Measurements from ENCODE around the gene HDHD3. TPM values are rescaled to one million over a fixed set of nuclear protein-coding genes. Genes with fewer than 3 reads are reported as not detected.
"Not testable (repeated sequence)": the region's sequence is repeated elsewhere in the genome, so short reads cannot be mapped to it uniquely, and the experiment has no call there.

The HDHD3 gene
- total RNA-seq, 1 donor from 2014 or later: 7.2 TPM

GRCh38 chr9:113380869-113381378, 4.1 kb upstream of the HDHD3 start:
- no peak for DNase-seq
- no peaks in the 10 kb centered on the region for H3K9me3 Mint-ChIP-seq (ENCODE audit: unreplicated experiment)
- no peak overlapping the region for H3K27ac Mint-ChIP-seq (ENCODE audit: unreplicated experiment)
- H3K36me3 Mint-ChIP-seq (ENCODE audit: unreplicated experiment): no peaks in the 10 kb centered on the region
- H3K4me3 Mint-ChIP-seq (ENCODE audit: unreplicated experiment): no peak overlapping the region
- H3K27me3 Mint-ChIP-seq (ENCODE audit: unreplicated experiment): peaks cover 3% of the 10 kb centered on the region
- no peaks in the 10 kb centered on the region for H3K4me1 Mint-ChIP-seq (ENCODE audit: low read depth, unreplicated experiment)
- TF ChIP-seq, protein P1, sequence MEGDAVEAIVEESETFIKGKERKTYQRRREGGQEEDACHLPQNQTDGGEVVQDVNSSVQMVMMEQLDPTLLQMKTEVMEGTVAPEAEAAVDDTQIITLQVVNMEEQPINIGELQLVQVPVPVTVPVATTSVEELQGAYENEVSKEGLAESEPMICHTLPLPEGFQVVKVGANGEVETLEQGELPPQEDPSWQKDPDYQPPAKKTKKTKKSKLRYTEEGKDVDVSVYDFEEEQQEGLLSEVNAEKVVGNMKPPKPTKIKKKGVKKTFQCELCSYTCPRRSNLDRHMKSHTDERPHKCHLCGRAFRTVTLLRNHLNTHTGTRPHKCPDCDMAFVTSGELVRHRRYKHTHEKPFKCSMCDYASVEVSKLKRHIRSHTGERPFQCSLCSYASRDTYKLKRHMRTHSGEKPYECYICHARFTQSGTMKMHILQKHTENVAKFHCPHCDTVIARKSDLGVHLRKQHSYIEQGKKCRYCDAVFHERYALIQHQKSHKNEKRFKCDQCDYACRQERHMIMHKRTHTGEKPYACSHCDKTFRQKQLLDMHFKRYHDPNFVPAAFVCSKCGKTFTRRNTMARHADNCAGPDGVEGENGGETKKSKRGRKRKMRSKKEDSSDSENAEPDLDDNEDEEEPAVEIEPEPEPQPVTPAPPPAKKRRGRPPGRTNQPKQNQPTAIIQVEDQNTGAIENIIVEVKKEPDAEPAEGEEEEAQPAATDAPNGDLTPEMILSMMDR (IDR thresholded peaks at IDR 0.05; ENCODE audit: partially characterized antibody, unreplicated experiment): no peak

- not testable (repeated sequence) for H3K27me3 Mint-ChIP-seq (ENCODE audit: unreplicated experiment); DNase-seq; H3K36me3 Mint-ChIP-seq (ENCODE audit: unreplicated experiment); H3K4me3 Mint-ChIP-seq (ENCODE audit: unreplicated experiment); H3K4me1 Mint-ChIP-seq (ENCODE audit: low read depth, unreplicated experiment); H3K27ac Mint-ChIP-seq (ENCODE audit: unreplicated experiment); H3K9me3 Mint-ChIP-seq (ENCODE audit: unreplicated experiment)
Observed at GRCh38 chr9:113379829-113380210, 3.0 kb upstream of the HDHD3 start.

DNA sequence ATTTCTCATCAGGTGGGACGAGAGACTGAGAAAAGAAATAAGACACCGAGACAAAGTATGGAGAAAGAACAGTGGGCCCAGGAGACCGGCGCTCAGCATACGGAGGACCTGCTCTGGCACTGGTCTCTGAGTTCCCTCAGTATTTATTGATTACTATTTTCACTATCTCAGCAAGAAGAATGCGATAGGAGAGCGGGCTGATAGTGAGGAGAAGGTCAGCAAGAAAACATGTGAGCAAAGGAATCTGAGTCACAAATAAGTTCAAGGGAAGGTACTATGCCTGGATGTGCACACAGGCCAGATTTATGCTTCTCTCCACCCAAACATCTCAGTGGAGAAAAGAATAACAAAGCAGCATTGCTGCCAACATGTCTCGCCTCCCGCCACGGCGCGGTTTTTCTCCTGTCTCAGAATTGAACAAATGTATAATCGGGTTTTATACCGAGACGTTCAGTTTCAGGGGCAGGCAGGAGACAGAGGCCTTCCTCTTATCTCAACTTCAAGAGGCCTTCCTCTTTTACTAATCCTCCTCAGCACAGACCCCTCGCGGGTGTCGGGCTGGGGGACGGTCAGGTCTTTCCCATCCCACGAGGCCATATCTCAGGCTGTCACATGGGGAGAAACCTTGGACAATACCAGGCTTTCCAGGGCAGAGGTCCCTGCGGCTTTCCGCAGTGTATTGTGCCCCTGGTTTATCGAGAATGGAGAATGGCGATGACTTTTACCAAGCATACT, 2.5 kb upstream of the HDHD3 start:
- not testable (repeated sequence) for H3K9me3 Mint-ChIP-seq (ENCODE audit: unreplicated experiment); H3K36me3 Mint-ChIP-seq (ENCODE audit: unreplicated experiment); H3K4me1 Mint-ChIP-seq (ENCODE audit: low read depth, unreplicated experiment); DNase-seq; H3K27me3 Mint-ChIP-seq (ENCODE audit: unreplicated experiment); H3K4me3 Mint-ChIP-seq (ENCODE audit: unreplicated experiment); H3K27ac Mint-ChIP-seq (ENCODE audit: unreplicated experiment)

DNA sequence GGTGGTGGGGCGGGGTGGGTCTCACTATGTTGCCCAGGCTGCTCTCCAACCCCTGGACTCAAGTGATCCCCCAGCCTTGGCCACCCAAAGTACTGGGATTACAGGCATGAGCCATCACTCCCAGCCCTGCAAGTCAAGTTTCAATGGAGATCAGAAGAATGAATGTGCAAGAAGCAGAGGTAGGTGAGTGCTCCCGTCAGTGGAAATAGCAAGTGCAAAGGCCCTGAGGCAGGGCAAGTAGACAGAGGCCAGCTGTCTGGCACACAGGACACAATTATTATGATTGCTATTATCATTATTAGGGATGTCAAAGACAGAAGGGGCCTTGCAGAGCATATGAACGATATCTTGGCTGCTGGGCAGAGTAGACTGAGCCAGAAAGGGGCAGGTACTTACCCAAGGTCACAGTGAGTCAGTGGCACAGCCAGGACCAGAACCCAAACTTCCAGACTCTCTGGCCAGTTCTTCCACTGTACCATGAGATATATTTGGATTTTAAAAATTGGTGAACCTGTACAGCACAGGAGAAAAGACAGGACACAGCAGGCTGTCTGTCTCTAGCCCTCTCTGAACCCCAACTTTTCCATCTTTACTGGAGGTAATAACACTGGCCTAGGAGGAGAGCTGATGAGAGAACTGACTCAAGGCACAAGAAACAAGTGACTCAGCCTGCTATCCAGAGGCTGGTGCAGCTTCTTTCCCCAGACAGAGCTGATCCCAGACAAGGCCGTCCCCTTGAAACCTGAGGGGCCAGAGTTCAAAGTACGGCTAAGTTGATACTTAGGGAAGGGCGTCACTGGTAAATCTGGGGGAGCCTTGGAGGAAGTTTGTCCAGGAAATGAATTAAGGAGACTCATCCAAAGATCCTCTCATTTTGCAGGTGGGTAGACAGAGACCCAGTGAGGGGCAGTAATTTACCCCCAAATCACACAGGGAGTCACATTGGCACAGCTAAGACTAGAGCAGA, 1.4 kb downstream of the HDHD3 start:
- TF ChIP-seq, protein P1 (IDR thresholded peaks at IDR 0.05; ENCODE audit: partially characterized antibody, unreplicated experiment): no peak
- Mint-ChIP-seq H3K9me3 (ENCODE audit: unreplicated experiment) (peaks cover 5% of the 10 kb centered on the region), H3K4me3 (ENCODE audit: unreplicated experiment) (peak overlapping the region; percentile 70), H3K27me3 (ENCODE audit: unreplicated experiment) (peaks cover 3% of the 10 kb centered on the region), H3K4me1 (ENCODE audit: low read depth, unreplicated experiment) (no peaks in the 10 kb centered on the region), H3K36me3 (ENCODE audit: unreplicated experiment) (no peaks in the 10 kb centered on the region), H3K27ac (ENCODE audit: unreplicated experiment) (no peak overlapping the region)
- no peak for DNase-seq

DNA sequence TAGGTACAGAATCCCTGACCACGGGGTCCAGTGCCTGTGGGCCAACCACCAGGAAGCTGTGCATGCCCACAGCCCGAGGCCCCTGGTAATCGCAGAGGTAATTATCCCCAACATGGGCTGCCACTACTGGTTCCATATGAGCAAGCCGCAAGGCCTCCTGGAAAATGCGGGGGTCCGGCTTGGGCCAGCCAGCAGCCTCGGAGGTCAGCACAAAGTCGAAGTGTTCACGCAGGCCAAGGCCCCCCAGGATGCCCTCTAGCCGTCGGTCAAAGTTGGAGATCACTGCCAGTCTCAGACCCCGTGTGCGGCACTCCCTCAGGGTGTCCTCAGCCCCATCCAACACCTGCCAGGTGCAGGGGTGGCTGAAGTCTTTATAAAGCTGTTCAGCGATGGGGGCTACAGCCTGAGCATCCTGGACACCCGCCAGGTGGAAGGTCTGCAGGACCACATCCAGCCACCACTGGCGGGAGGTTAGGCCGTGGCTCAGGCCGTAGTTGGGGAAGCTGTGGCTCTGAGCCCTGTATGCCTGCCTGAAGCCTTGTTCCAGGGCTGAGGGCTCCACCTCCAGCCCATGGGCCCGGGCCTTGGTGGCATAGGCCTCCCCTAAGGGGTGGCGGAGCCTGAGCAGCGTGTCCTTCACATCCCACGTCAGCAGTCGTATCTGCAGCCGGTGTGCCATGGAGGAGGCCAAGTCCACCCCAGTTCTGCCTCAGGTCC, 3.0 kb downstream of the HDHD3 start:
- H3K4me3 Mint-ChIP-seq (ENCODE audit: unreplicated experiment): no peak overlapping the region

More for the DNA sequence above, 3.0 kb downstream of the HDHD3 start:
- Mint-ChIP-seq H3K27ac (ENCODE audit: unreplicated experiment) (no peak overlapping the region), H3K36me3 (ENCODE audit: unreplicated experiment) (no peaks in the 10 kb centered on the region), H3K9me3 (ENCODE audit: unreplicated experiment) (peaks cover 5% of the 10 kb centered on the region), H3K4me1 (ENCODE audit: low read depth, unreplicated experiment) (no peaks in the 10 kb centered on the region), H3K27me3 (ENCODE audit: unreplicated experiment) (peaks cover 3% of the 10 kb centered on the region)
- TF ChIP-seq, protein P1 (IDR thresholded peaks at IDR 0.05; ENCODE audit: partially characterized antibody, unreplicated experiment): no peak
- DNase-seq: no peak
